AG10803 (cell line): ENCODE measurements around the gene GALK2.
"Not testable (repeated sequence)": the region's sequence is repeated elsewhere in the genome, so short reads cannot be mapped to it uniquely, and the experiment has no call there.

Experiments
- DNase-seq: peaks from one replicate; pipeline ENCODE4 v3.0.0; 2010; ENCODE audit warnings: low read depth
- H3K4me3 ChIP-seq: 2 replicates; pipeline ENCODE4 v1.5.1; 2011; ENCODE audit warnings: mild to moderate bottlenecking, low read length, control low read depth
- TF ChIP-seq, protein P1 (sequence below): conservative IDR thresholded peaks from 2 replicates; pipeline ENCODE4 v1.5.1; 2011; ENCODE audit warnings: mild to moderate bottlenecking, low read length, control low read depth, inconsistent platforms

GALK2 gene

DNA sequence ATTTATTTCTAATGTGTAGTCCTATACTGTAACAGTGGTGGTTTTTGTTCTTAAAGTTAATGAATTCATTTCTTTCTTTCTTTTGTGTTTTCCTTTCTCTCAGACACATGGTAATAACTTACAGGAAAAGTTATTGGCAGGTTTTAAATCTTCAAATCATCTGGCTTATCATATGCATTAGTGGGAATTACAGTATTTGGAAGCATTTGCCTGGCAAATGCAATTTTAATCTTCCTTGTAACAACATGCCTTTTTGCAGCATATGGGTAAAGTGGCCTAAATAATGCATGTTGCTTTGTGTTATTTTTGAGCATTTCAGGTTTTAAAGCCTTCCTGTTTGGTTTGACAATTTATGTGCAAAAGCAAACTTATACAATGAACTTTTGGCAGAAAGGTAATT, 66.8 kb downstream of the GALK2 start:
- TF ChIP-seq, protein P1, sequence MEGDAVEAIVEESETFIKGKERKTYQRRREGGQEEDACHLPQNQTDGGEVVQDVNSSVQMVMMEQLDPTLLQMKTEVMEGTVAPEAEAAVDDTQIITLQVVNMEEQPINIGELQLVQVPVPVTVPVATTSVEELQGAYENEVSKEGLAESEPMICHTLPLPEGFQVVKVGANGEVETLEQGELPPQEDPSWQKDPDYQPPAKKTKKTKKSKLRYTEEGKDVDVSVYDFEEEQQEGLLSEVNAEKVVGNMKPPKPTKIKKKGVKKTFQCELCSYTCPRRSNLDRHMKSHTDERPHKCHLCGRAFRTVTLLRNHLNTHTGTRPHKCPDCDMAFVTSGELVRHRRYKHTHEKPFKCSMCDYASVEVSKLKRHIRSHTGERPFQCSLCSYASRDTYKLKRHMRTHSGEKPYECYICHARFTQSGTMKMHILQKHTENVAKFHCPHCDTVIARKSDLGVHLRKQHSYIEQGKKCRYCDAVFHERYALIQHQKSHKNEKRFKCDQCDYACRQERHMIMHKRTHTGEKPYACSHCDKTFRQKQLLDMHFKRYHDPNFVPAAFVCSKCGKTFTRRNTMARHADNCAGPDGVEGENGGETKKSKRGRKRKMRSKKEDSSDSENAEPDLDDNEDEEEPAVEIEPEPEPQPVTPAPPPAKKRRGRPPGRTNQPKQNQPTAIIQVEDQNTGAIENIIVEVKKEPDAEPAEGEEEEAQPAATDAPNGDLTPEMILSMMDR, result no peak
- no peak for DNase-seq
- H3K4me3 ChIP-seq, result no peak overlapping the region

DNA sequence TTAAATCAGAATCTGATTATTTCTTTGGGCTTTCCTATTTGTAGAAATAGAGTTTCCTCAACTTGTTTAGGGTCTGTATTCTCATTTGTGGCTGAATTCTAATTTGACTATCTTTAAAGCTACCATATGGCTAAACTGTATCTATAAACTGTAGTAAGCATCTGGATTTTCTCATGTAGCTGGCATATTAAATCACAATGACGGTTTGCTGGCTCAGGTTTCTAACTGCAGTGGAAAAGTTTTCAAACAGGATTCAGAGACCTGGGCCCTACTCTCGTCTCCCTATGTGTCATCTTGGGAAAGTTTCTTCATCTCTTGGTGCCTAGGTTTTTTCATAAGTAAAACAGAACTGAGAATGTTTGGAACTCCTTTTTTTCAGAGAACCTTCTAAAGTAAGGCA, 68.3 kb downstream of the GALK2 start:
- no peak overlapping the region for H3K4me3 ChIP-seq
- TF ChIP-seq, protein P1, result no peak
- DNase-seq, result peak; percentile 83

DNA sequence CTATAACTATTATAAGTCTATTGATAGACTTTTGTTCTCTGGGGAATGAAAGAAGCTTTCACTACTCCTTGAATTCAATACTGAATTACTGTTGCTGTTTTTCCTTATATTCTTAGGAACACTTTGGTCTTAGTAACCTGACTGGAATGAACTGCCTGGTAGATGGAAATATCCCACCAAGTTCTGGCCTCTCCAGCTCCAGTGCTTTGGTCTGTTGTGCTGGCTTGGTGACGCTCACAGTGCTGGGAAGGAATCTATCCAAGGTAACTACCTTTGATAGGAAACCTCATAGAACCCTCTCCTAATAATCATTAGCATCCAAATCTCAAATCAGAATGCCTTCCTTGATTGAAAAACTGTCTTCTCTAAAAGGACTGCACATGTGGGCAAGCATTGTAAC, 69.1 kb downstream of the GALK2 start:
- DNase-seq, result peak; percentile 23
- TF ChIP-seq, protein P1, result no peak
- H3K4me3 ChIP-seq, result no peak overlapping the region

DNA sequence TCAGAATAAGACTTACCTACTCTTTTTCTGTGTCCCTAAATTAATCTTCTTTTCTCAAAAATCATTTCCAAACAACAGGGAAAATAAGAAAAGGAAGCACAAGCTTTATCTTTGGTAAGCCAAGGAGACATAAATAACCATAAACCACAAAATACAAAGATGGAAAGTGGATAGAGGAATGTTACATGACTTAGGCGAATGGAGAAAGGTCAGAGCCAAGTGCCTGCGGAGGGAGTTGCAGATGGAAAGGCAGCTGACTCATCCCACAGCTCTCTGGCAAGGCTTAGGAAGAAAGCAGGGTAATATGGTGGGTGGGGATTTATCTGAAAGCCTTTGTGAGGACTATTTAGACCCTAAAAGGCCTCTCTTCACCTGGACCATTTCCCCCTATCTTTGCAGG, 72.8 kb downstream of the GALK2 start:
- TF ChIP-seq, protein P1, result no peak
- peak; percentile 91 for DNase-seq
- H3K4me3 ChIP-seq, result no peak overlapping the region

DNA sequence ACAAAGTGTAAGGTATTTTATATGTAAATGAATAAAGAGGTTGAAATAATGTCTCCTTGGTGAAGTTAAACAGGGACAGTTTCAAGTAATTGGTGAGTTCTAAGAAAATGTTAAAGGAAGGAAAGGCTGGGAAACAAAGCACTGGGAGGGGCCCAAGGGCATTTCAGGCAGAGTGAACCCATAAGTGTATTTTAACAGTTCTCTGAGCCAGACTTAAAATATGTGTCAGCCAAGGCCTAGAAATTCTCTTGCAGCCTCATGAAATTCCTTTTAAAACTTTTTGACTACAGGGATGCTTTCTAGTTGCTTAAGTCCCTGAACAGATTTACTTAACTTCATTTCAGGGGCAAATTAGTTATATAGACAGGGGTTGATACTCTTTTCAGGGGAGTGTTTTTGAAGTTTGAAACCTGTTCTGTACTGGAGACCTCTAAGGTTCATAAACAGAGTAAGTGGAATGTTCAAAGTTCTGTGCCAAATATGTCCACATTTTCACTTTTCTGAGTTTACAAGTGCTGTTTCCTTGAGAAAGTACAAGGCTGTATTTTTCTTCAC, 77.6 kb downstream of the GALK2 start:
- DNase-seq, result peak; percentile 79
- H3K4me3 ChIP-seq, result no peak overlapping the region
- TF ChIP-seq, protein P1, result no peak

DNA sequence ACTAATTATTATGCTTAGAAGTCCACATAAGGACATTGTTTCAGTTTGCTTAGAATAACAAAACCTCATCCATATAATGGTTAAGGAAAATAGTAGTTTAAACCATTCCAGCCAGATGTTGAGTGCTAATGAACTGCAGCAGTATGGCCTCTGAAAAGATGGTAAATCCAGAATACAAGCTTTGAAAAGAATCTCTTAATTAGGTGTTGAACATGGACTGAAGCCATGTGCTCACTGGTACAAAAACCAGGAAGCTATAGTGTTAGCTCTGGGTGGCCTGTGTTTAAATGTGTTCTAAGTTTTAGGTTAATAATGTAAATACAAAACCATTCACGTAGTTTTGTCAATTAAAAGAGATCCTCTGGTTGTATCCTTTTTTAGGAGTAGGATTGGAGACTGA, 78.2 kb downstream of the GALK2 start:
- TF ChIP-seq, protein P1, result no peak
- no peak overlapping the region for H3K4me3 ChIP-seq
- no peak for DNase-seq

DNA sequence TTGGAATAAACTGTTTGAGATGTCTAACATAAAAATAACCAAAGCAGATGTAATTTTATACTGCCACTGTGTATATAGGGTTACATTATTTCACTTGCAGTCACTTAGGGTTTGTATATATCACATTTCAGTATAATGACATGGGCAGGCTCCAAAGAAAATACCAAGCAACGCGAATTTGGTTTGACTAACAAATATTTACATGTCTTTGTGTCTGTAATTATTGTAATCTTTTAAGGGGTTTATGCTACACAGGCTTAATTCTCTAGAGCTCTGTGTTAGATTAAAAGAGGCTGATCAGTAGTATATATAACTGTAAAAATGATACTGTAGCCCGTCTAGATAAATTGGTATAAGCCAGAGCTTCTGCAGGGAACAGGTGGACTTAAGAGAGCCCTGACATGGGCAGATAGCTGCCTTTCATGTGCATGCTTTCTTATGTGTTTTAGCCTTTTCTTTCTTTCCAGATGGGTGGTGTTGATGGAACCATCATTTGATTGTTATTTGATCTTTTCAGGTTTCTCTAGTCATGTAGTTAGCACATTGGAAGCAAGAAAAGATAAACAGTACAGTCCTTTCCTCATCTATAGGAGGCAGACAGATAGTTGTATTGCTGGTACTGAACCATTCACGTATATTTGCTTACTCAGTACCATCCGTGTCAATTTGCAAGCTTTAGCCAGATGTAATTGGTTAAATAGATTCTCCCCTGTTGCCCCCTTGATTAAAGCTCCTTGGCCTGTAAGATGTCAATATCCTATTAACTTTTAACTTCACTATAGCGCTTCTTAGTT, 86.1 kb downstream of the GALK2 start:
- DNase-seq, result no peak
- H3K4me3 ChIP-seq, result no peak overlapping the region
- TF ChIP-seq, protein P1, result no peak

DNA sequence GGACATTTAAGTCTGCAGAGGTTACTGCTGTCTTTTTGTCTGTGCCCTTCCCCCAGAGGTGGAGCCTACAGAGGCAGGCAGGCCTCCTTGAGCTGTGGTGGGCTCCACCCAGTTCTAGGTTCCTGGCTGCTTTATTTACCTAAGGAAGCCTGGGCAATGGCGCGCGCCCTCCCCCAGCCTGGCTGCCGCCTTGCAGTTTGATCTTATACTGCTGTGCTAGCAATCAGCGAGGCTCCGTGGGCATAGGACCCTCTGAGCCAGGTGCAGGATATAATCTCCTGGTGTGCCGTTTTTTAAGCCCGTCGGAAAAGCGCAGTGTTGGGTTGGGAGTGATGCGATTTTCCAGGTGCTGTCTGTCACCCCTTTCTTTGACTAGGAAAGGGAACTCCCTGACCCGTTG, 95.1 kb downstream of the GALK2 start:
- DNase-seq, H3K4me3 ChIP-seq: not testable (repeated sequence)
